ENCODE measurements around the gene CAV1.

DNA sequence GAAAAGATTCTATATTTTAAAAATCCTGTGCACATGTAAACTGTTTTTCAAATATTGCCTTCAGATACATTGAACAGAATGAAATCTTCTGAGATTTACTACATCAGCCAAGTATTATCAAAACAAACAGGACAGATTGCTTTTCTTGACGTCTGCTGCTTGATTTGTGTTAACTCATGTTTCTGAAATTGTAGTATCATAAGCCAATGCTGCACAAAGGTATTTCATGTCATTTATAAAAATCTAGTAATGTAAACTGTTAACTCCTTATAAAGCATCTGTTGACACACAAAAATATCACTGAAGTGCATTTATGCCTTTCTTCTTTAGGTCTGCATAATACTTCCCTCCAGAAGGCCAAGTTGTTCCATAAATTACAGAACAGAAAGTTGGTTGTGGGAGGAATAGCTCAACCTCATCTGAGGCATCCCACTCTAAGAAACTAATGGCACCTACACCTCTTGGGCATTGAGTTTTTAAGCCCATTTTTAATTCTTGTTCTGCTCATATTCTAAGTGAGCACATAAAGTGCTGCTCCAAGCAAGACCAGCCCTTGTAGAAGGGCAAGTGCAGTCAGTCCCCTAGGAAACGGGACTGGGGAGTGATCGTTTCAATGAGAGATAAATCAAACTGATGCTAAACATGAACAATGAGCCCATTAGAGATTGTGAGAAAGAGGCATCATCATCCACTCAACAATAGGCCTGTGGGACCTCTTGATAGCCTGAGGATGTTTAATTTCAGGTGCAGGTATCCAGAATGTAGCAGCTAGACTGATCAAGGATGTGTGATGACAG, 28.5 kb downstream of the CAV1 start:
- TF ChIP-seq, protein P1, sequence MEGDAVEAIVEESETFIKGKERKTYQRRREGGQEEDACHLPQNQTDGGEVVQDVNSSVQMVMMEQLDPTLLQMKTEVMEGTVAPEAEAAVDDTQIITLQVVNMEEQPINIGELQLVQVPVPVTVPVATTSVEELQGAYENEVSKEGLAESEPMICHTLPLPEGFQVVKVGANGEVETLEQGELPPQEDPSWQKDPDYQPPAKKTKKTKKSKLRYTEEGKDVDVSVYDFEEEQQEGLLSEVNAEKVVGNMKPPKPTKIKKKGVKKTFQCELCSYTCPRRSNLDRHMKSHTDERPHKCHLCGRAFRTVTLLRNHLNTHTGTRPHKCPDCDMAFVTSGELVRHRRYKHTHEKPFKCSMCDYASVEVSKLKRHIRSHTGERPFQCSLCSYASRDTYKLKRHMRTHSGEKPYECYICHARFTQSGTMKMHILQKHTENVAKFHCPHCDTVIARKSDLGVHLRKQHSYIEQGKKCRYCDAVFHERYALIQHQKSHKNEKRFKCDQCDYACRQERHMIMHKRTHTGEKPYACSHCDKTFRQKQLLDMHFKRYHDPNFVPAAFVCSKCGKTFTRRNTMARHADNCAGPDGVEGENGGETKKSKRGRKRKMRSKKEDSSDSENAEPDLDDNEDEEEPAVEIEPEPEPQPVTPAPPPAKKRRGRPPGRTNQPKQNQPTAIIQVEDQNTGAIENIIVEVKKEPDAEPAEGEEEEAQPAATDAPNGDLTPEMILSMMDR (conservative IDR thresholded peaks at IDR 0.05; ENCODE audit: low read depth in 2 of 2), result no peak
- TF ChIP-seq EZH2 (IDR thresholded peaks at IDR 0.05; ENCODE audit: low read depth, unreplicated experiment) (no peak), EZH2phosphoT487 (IDR thresholded peaks at IDR 0.05; ENCODE audit: unreplicated experiment) (no peak), CREB1 (CRISPR knock-in tag; IDR thresholded peaks at IDR 0.05; ENCODE audit: low read depth) (no peak), POLR2AphosphoS5 (IDR thresholded peaks at IDR 0.05; ENCODE audit: low read depth) (no peak), REST (IDR thresholded peaks at IDR 0.05; ENCODE audit: unreplicated experiment) (no peak), NANOG (IDR thresholded peaks at IDR 0.05; ENCODE audit: borderline replicate concordance) (no peak), ZNF331 (CRISPR knock-in tag; IDR thresholded peaks at IDR 0.05; ENCODE audit: low read depth) (no peak), ZNF462 (CRISPR knock-in tag; IDR thresholded peaks at IDR 0.05) (no peak), ZNF114 (CRISPR knock-in tag; IDR thresholded peaks at IDR 0.05) (no peak), STAT1 (IDR thresholded peaks at IDR 0.05; ENCODE audit: unreplicated experiment) (no peak), JUNB (IDR thresholded peaks at IDR 0.05; ENCODE audit: unreplicated experiment) (no peak), ETS1 (IDR thresholded peaks at IDR 0.05) (no peak)
